Spleen (tissue), 13 donors: ENCODE measurements around the gene ZKSCAN5. TPM values are rescaled to one million over a fixed set of nuclear protein-coding genes. Genes with fewer than 3 reads are reported as not detected.

Source experiments
- DNase-seq: peaks from one replicate; pipeline ENCODE4 v3.0.0-alpha.2; 2020
- H3K27ac ChIP-seq, 8 donors: fragments of 200-600 bp; sonication (generic) in 7 of 8; 1 replicate in 4 of 8; 2 replicates in 4 of 8; pipeline versions ENCODE4 v1.5.0 to v1.8.0; 2016 to 2021; ENCODE audit warnings: inconsistent platforms in 4 of 8, mild to moderate bottlenecking in 4 of 8, moderate library complexity in 1 of 8
- H3K27me3 ChIP-seq, 7 donors: fragments of 200-600 bp; sonication (generic) in 6 of 7; replicated peaks in 1 of 7; 1 replicate in 4 of 7; 2 replicates in 3 of 7; pipeline versions ENCODE4 v1.5.0 to v1.8.0; 2016 to 2021; ENCODE audit warnings: inconsistent platforms in 3 of 7, mild to moderate bottlenecking in 1 of 7
- H3K36me3 ChIP-seq, 6 donors: fragments of 200-600 bp; sonication (generic) in 5 of 6; 1 replicate in 4 of 6; 2 replicates in 2 of 6; pipeline versions ENCODE4 v1.5.0 to v1.8.0; 2016 to 2021; ENCODE audit warnings: inconsistent platforms in 2 of 6
- H3K4me1 ChIP-seq, 6 donors: fragments of 200-600 bp; sonication (generic) in 5 of 6; 1 replicate in 3 of 6; 2 replicates in 3 of 6; pipeline versions ENCODE4 v1.5.0 to v1.8.0; 2016 to 2021; ENCODE audit warnings: inconsistent platforms in 3 of 6
- H3K4me3 ChIP-seq, 8 donors: fragments of 200-600 bp; sonication (generic) in 7 of 8; 1 replicate in 4 of 8; 2 replicates in 4 of 8; pipeline versions ENCODE4 v1.5.0 to v1.8.0; 2016 to 2021; ENCODE audit warnings: inconsistent platforms in 4 of 8, mild to moderate bottlenecking in 4 of 8, moderate library complexity in 2 of 8
- H3K9me3 ChIP-seq, 8 donors: fragments of 200-600 bp; sonication (generic) in 7 of 8; 1 replicate in 4 of 8; 2 replicates in 4 of 8; pipeline versions ENCODE4 v1.5.0 to v1.8.0; 2016 to 2021; ENCODE audit warnings: inconsistent platforms in 4 of 8
- CTCF ChIP-seq, 11 experiments: fragments of 200-600 bp in 7 of 11; fragments of 450-650 bp in 4 of 11; sonication (generic) in 4 of 11; IDR thresholded peaks in 8 of 11; conservative IDR thresholded peaks in 3 of 11; 1 replicate in 7 of 11; 2 replicates in 4 of 11; pipeline versions ENCODE4 v1.4.0 to v1.8.0; 2016 to 2021; ENCODE audit warnings: antibody characterized with exemption in 11 of 11, inconsistent platforms in 4 of 11, mild to moderate bottlenecking in 1 of 11
- POLR2A ChIP-seq, 3 donors: fragments of 450-650 bp; IDR thresholded peaks; one replicate each; pipeline ENCODE4 v1.5.1; 2017; ENCODE audit warnings: antibody characterized with exemption in 3 of 3, mild to moderate bottlenecking in 1 of 3
- POLR2AphosphoS5 ChIP-seq, 3 donors: sonication (generic); formaldehyde crosslinking; IDR thresholded peaks; one replicate each; pipeline ENCODE4 v1.5.1; 2017; ENCODE audit warnings: antibody characterized with exemption in 3 of 3
- WGBS, 5 donors: extraction: QIAGEN DNeasy Blood & Tissue Kit in 3 of 5; methylation state at CpG; one replicate each; pipeline versions ENCODE4 v1.1.5 to v1.1.7; 2013 to 2018; 5-methylcytosine and 5-hydroxymethylcytosine counted together
- intact Hi-C: fragments of 100-400 bp; cut with DNase I; formaldehyde crosslinking; loops from one replicate; pipeline ENCODE4 v1.15.0; 2023; ENCODE audit warnings: low total_unique reads
- long read RNA-seq, 2 donors: transcript quantifications; one replicate each; lab custom pipeline, GENCODE V29; 2026
- polyA plus RNA-seq, 3 donors: library from polyadenylated mRNA; stranded (reverse); fragments of 200-250 nt; gene quantifications; one replicate each; pipeline ENCODE4 v1.2.1, GENCODE V29; 2013
- total RNA-seq, 7 donors: library from RNA; depleted of rRNA in 3 of 7; stranded (reverse); fragments of >200 nt in 3 of 7; fragmentation: NEBNext Ultra II Directional in 4 of 7; extraction: Animal tissue kit (Norgen Biotek cat#: 25700) in 4 of 7; gene quantifications; one replicate each; pipeline versions ENCODE4 v1.1.0 to v1.2.1, GENCODE V29; 2016 to 2021
- donor health status: healthy with polysubstance abuse.
- donor health status: DM: no; HTN: no; CAD: no; lungs with moderate emphysema.
- donor health status: DM: no; HTN: no; CAD: no.
- donor health status: Bipolar disorder and iron deficiency.
- donor health status: healthy.
- donor health status: DM: no; HTN: no; CAD: no.
- donor health status: DM: yes; HTN: yes; CAD: no.

The ZKSCAN5 gene
- total RNA-seq = 10 to 100 TPM in 3 of 7 donors, 1 to 10 TPM in 4; 7.5 to 12.2 (median 9.2) TPM
- 1 to 10 TPM; 2.9 to 3.6 (median 3.0) TPM for polyA plus RNA-seq
- long read RNA-seq, donor 1 = 0 reads
- long read RNA-seq, donor 2 = 0 reads

GRCh38 chr7:99504603-99505323, at the start of gene ZKSCAN5:
Gene ZKSCAN5, plus strand, starts transcription at chr7:99504662. Its CDS starts 1,383 bp downstream, at chr7:99506045.
- peak within 1 kb of the TSS; percentile 60 to 98 (median 84) for H3K4me3 ChIP-seq
- no peaks in the 10 kb centered on the region for H3K27me3 ChIP-seq
- H3K27ac ChIP-seq = peak within 1 kb of the TSS; percentile 77 to 97 (median 96)
- peak; percentile 98 for DNase-seq
- intact Hi-C loops = loop anchor here (5.0 kb wide), 1 partner anchor 48 kb away; the partner anchor contains the start of gene FAM200A
- peaks cover 0 to 9% (median 0%) of the 10 kb centered on the region in 6 donors for H3K36me3 ChIP-seq
- TF ChIP-seq POLR2AphosphoS5 (IDR thresholded peaks at IDR 0.05) (peak; percentile 82 to 94 (median 83)), CTCF (IDR thresholded peaks at IDR 0.05 in 8 of 11, conservative IDR thresholded peaks at IDR 0.05 in 3 of 11) (peak in 3 of 11 experiments; percentile 18 to 35 (median 29)), POLR2A (IDR thresholded peaks at IDR 0.05) (peak in 2 of 3 donors; percentile 10 to 37)
- no peaks in the 10 kb centered on the region for H3K9me3 ChIP-seq
- H3K4me1 ChIP-seq = peaks cover 27 to 67% (median 48%) of the 10 kb centered on the region in 6 donors
- WGBS, 5 donors = 0% methylated on average over 23 to 53 of the region's 53 CpGs

- H3K4me3 ChIP-seq = no peak overlapping the region
- no peaks in the 10 kb centered on the region for H3K9me3 ChIP-seq
- no peaks in the 10 kb centered on the region for H3K27me3 ChIP-seq
- no peak overlapping the region for H3K27ac ChIP-seq
- H3K36me3 ChIP-seq = peaks cover 0 to 100% (median 84%) of the 10 kb centered on the region in 6 donors
- peaks cover 0 to 44% (median 16%) of the 10 kb centered on the region in 6 donors for H3K4me1 ChIP-seq
- TF ChIP-seq CTCF (IDR thresholded peaks at IDR 0.05 in 8 of 11, conservative IDR thresholded peaks at IDR 0.05 in 3 of 11) (no peak), POLR2A (IDR thresholded peaks at IDR 0.05) (no peak), POLR2AphosphoS5 (IDR thresholded peaks at IDR 0.05) (peak in 1 of 3 donors; percentile 22)
- 84 to 92% (median 86%) methylated on average over 5 to 9 of the region's 9 CpGs for WGBS, 5 donors
- DNase-seq = no peak
- intact Hi-C loops = no loop called here
Measured at GRCh38 chr7:99455874-99456273, 48.6 kb upstream of the ZKSCAN5 start.

GRCh38 chr7:99456288-99456687, 48.2 kb upstream of the ZKSCAN5 start:
- Histone ChIP-seq H3K36me3 (peaks cover 0 to 100% (median 80%) of the 10 kb centered on the region in 6 donors), H3K27me3 (no peaks in the 10 kb centered on the region), H3K4me1 (peaks cover 0 to 48% (median 19%) of the 10 kb centered on the region in 6 donors), H3K27ac (no peak overlapping the region), H3K9me3 (no peaks in the 10 kb centered on the region), H3K4me3 (no peak overlapping the region)
- 66 to 88% (median 83%) methylated on average over 13 of the region's 13 CpGs for WGBS, 5 donors
- TF ChIP-seq POLR2A (IDR thresholded peaks at IDR 0.05) = no peak
- no peak for TF ChIP-seq CTCF (IDR thresholded peaks at IDR 0.05 in 8 of 11, conservative IDR thresholded peaks at IDR 0.05 in 3 of 11)
- TF ChIP-seq POLR2AphosphoS5 (IDR thresholded peaks at IDR 0.05) = no peak
- DNase-seq = no peak
- intact Hi-C loops = no loop called here

- DNase-seq = no peak
- WGBS, 5 donors = 84 to 92% (median 87%) methylated on average over 6 of the region's 6 CpGs
- TF ChIP-seq POLR2AphosphoS5 (IDR thresholded peaks at IDR 0.05) = no peak
- TF ChIP-seq CTCF (IDR thresholded peaks at IDR 0.05 in 8 of 11, conservative IDR thresholded peaks at IDR 0.05 in 3 of 11) = no peak
- TF ChIP-seq POLR2A (IDR thresholded peaks at IDR 0.05) = no peak
- no peaks in the 10 kb centered on the region for H3K27me3 ChIP-seq
- H3K27ac ChIP-seq = no peak overlapping the region
- H3K4me1 ChIP-seq = peaks cover 0 to 56% (median 23%) of the 10 kb centered on the region in 6 donors
- H3K36me3 ChIP-seq = peaks cover 0 to 100% (median 76%) of the 10 kb centered on the region in 6 donors
- no peaks in the 10 kb centered on the region for H3K9me3 ChIP-seq
- intact Hi-C loops = no loop called here
- no peak overlapping the region for H3K4me3 ChIP-seq
Measured at GRCh38 chr7:99457050-99457649, 47.3 kb upstream of the ZKSCAN5 start.
